NCI-H1092 (cell line): ENCODE data around the gene ARG2.

ENCODE experiments used
- DNase-seq: peaks from one replicate; lab custom pipeline; 2025; lab: John Stamatoyannopoulos, UW

The ARG2 gene

DNA sequence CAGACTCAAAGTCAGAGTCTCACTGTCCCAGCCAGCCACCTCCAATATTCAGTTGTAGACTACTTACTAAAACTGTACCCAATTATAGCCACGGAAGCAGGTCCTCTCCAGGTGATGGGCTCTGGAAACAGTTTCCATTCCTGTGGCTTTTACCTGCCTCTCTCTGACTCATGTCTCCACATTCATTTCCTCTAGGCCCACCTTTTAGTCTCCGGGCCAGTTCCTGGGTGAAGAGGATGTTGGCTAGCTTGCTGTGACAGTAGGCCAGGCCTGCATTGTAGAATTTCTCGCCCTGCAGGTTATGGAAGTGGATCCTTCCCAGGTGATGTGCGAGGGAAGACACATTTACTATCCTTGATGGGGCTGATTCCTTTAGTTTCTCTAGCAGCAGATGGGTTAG, 70.3 kb downstream of the ARG2 start:
- DNase-seq, result no peak

DNA sequence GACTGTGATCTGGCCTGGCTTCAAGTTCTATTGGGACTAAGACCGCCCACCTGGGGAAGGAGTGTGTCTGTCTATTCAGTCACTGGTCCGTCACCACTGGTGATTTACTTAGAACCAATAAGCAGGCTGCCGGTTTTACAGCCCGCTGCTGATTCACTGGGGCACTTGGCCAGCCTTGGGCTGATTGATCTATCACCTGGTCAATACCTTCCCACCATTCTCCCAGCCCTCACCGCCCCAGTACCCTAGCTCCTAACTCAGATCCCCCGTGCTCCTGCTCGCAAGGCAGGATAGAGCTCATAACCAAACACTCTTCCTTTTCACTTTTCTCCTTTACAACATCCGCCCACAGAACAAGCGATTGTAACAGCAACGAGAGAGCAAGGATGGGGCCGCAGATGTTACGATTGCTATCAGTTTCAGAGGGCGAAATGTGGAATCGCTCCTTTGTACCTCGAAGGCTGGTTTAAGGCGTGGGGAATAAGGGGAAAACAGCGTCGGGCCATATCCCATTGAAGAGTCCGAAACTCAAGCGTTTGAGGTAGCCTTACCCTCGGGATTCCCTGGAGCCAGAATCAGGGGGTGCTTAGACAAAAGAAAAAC, 75.2 kb downstream of the ARG2 start:
- peak; percentile 71 for DNase-seq

DNA sequence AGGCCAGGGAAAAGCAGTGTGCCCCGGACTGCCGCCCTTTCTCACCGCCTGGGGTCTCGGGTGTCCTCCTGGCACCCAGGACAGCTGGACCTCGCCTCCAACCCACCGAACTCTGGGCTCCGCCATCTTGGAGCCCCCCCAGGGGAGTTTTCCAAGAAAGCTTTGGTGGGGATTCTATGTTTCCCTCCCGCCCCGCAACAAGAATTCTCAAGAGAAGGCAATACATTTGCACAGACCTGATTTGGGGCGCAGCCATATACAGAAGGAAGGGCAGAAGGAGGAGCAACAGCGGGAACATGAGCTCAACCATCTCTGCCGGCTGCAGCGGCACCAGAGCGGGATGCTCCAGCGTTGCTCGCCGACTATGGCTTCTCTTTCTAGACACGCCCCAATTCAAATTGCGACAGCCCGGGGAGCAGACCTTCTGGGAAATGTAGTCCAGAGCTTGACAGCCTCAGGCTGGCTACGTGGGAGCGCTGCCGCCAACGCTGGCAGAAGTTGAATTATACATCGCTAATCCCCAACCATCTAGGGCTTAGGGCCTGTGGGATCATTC, 75.8 kb downstream of the ARG2 start, which contains the start of gene RDH11:
Gene RDH11 (minus strand): TSS at position 371 of the 556 bp plus-strand sequence. CDS start 61 bp downstream, at position 310.
- DNase-seq, result peak; percentile 92

DNA sequence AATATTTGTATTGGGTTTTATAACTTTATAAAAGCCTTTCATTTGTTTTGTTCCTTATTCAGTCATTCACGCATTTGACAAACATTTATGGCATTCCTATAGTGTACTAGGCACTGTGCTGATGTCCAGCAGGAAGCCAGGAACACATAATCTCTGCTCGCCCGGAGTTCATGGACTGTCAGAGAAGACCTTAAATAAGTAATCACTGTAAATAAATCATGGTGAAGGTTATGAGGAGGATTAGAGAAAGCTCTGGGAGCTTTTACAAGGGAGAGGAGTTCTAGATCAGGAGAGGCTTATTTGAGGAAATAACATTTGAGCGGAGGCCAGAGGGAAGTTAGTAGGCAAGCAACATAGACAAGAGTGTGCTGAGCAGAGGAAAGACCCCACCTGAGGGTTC, 77.3 kb downstream of the ARG2 start:
- no peak for DNase-seq

DNA sequence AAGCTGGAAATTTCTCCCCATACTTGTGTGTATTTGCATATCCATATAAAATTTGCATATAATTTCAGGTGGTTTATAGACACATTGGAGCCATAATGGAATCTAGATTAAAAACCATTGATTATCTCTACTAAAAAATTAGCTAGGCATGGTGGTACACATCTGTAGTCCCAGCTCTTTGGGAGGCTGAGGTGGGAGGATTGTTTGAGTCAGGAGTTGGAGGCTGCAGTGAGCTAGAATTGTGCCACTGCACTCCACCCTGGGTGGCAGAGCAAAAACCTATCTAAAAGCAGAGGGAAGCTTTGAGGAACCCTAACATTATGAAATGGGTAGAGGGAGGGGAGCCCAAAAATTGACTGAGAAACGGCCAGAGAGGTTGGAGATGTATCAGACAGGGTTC, 78.5 kb downstream of the ARG2 start:
- DNase-seq, result no peak
